ENCODE measurements around the gene CDH20.

CDH20 gene

DNA sequence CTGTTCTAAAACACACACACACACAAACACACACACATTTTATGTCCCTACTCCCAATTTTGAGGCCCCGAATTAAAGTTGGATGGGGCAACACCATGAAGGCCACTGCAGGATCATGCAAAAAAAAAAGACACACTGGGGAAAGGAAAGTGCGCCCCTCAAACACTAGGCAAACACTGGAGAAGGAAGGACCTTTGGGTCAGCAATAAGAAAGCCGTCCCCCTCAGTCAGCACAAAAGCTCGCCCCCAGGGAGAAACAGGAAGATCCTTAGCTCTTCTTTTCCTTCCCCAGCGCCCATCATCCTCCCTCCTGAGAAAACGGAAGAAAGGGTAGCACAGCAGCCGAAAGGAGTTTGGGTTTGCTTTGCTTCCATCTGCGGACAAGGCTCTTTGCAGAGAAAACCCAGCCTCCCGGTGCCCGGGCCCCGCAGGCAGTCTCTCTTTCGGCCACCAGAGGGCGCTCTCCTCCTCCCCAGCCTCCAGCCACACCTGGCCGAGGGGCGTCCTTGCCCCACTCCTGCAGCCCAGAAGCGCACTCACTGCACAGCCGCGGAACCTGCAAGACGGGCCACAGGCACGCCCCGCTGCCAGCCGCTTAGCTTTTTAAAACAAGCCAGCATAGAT is 248.5 kb downstream of the CDH20 start:
- DNase-seq = peak; percentile 20

DNA sequence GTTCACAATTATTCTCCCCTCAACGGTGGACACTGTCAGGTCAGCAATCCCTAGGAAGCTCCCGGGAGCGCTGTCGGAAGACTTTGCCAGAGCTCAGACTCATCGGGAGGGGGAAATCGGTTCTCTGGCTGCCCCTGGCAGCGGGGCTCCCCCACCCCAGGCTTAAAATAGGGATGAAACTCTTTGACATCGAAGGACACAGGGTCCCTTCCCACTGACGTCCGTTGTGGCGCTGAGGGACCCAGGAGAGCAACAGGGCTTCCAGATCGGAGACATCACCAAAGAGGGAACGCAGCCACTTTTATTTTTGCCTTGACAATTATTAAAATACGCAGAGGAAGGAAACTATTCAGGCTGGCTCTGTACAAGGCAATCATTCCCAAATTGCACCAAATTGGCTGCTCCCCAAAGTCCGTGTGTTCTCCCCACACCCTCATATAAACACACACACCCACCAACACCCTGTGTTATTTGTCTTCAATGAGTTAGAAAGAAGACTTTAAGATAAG is 249.0 kb downstream of the CDH20 start:
- DNase-seq = no peak

DNA sequence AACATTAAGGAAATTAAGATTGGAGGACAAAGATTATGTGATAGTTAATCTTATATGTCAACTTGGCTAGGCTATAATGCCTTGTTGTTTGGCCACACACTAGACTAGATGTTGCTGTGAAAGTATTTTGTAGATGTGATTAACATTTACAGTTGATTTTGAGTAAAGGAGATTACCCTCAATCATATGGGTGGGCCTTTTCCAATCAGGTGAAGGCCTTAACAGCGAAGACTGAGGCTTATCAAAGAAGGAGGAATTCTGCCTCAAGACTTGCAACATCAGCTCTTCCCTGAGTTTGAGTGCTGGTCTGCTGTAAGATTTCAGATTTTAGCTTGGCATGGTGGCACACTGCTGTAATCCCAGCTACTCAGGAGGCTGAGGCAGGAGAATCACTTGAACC is 250.3 kb downstream of the CDH20 start:
- DNase-seq = no peak

DNA sequence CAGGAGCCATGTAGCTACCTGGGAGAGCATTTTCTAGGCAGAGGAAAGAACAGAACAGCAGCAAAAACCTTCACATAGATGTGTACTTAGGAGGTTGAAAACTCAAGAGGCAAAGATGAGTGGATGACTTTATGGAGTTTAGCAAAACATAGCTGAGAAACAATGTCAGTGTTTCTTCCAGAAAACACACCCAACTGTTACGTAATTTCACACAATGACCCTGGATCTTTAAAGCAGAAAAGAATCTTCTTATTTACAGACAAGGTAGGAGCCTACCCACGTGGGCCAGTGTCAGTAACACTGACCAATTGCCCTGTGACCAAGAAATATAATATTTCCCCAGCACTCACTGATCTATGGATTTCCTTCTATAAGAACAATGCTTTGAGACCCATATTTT is 254.6 kb downstream of the CDH20 start:
- DNase-seq = no peak

DNA sequence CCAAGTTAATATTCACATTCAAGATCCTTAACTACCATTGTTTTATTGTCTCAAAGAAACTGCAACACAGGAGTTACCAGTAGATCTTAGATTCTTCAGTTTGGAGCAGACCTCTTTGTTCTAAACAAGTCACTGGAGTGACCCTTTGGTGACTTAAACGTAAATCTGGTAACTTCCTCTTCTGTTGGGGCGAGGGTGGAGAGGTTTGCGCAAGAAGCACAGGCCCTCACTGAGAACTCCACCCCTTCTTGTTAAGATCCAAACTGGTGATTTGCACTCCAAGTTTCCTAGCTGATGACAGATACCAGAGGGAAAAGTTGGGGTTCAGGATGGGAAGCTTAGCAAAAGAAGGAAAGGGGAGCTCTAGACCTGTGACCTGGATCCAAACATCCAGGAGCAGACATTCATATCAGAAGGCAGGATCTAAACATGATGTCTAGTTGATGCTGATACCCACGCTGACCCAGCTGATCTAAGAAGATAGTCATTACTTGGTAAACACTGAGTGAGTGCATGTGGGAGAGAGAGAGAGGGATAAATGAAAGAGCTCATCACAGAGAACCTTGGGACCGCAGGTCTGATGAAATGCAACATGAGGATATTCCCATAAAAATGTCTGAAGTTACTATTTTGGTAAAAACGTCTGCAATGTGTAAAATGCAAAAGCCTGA is 256.0 kb downstream of the CDH20 start:
- DNase-seq = no peak

DNA sequence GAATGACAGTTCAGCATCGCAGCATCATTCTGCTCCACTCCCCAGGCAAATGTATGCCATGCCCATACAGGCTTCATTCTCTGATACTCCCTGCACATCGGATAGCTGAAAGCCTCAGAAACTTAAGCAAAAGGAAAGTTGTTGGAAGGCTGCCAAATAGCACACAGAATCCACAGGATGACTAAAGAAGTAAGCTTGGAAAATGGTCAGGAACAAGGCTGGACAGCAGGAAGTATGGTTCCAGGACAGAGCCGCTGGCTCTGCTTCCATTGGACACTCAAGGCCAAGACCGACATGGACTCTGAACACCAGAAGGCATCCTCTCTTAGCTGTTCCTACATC is 256.5 kb downstream of the CDH20 start:
- DNase-seq = no peak

DNA sequence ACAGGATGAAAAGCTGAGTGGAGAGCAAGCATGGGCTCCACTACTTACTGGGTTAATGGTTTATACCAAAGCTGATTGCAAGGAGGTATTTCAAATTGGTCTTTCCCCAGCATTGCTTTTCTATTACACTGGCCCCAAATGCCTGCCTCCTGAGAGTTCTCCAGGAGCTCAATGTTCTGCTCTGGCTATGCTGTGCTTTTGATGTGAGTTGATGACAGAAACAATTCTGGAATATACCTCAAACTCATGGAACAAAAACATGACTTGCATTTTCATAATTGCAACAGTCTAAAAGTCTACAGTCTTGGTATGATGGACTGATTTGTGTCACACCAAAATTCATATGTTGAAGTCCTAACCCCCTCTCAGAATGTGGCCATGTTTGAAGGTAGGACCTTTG is 258.0 kb downstream of the CDH20 start:
- no peak for DNase-seq

DNA sequence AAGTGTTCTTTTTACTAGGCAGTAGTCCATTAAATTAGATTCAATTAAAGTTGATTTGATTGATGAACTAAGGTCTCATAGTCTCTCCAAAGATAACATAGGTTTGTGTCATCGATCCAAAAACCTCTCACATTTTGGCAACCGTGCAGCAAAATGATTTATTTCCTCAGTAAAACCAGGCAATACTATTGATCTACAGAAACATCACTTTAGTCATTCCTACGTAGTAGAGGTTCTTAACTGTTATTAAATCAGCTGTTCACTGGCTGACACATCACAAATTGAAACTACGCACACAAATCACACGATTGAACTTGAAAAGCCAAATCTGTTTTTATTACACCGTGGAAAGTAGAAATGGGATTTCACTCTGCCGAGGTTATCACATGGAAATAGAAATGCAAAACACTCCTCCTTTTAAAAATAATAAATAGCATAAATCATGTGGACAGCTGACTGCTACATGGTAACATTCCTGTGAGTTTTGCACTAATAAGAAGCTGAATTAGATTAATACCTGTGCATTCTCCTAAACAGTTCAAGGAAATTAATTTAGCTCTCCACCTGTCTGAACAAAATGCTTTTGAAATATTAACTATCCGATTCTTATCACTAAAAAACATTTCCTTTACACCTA is 262.5 kb downstream of the CDH20 start:
- DNase-seq = no peak

DNA sequence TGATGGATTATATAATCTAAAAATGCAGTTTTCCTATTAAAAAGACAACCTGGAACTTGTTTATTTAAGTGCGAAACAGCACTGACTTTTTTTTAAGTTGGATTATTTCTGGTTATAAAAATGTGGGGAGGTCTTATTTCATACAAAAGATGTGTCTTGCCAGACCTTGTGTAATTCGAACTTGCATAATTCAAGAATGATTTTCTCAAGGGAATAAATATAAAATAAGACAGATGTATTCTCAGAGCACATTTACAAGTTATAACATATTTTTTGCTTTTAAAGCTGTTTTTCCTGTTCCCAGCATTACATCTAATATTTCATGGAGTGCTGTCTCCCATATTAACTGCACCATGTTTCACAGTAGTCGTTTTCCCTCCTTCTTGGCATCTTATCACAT is 263.1 kb downstream of the CDH20 start:
- no peak for DNase-seq

DNA sequence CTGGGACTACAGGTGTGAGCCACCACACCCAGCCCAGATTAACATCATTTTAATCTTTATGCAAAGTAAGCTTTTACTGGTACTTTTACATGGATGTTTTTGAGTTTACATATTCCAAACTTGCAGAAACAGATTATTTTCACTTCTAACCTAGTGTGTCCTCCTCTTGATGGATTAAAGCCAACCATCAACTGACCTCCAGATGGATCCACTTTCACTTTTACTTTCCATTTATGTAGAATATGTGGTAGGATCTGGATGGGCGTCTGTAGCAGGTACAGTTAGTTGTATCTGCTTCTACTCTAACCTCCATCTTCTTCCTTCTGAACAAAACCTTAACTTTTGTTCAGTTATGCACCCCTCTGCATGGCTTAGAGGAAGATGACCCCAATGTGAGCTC is 264.1 kb downstream of the CDH20 start:
- DNase-seq = no peak

DNA sequence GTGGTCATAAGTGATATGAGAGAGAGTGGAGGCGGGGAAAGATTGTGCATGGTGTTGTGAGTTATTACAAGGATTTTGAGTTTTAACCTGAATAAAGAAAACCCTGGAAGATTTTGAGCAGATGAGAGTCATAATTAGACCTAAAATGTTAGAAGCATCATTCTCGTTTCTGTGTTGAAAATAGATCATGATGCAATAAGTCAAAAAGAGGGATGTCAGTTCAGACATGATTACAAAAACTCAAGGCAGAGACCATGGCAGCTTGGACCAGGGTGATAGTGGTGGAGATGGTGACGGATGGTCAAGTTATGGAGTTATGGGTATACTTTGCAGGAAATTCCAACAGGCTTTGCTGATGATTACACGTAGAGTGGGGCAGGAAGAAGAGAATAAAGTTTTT is 267.2 kb downstream of the CDH20 start:
- no peak for DNase-seq

DNA sequence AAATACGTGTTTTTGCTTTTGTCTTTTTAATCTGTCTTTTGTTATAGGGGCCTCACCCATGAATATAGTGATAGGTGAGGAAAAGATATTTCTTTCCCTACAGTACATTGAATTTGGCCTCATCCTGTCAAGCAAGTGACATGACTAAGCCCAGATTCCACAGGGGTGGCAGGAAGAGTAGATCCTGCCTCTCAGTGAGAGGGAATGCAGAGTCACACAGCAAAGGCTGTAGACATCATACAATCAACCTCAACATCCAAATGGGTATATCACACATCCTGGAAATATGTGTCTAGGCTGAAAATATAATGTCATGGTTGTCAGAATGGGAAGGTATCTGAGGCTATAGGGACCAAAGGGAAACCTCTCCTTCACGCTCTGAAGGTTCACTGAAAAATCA is 269.6 kb downstream of the CDH20 start:
- DNase-seq = no peak
